ENCODE data around the gene TBC1D16.
A peak's percentile ranks its signal among the peaks of the same experiment; 100 is the strongest.
"Not testable (repeated sequence)": the region's sequence is repeated elsewhere in the genome, so short reads cannot be mapped to it uniquely, and the experiment has no call there.

The TBC1D16 gene

DNA sequence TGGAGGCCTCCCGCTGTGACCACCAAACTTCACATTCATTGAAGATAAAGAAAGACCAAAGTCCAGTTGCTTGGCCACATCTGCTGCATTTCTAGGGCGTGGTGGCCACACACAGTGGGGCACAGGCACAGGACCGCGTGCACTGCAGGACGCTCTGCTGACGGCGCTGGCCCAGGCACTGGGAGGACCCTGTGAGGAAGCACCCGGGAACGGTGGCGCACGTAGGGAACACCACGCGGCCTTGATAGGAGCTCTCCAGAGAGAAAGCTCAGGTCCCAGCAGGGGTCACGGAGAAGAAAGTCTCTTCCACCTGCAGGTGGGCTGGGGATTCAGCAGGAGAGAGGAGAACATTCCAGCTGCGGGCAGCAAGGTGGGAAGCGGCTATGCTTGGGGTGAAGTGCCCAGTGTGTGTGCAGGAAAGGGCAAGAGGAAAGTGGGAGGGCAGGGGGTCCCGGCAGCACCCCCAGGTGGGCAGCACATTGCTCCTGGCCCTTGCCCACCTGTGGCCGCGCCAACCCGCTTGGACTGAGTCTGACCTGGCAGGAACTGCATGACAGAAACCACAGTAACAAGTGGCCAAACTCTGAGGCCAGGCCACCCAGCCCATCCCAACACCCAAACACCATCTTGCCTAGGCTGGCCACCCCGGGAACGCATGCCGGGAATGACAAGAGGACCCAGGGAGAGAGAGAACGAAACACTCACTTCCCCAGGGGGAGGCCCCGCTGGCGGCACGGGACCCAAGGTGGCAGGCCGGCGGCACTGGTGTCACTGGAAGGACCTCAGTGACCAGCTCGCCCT lies 32.8 kb downstream of the TBC1D16 start:
- no peak for DNase-seq

DNA sequence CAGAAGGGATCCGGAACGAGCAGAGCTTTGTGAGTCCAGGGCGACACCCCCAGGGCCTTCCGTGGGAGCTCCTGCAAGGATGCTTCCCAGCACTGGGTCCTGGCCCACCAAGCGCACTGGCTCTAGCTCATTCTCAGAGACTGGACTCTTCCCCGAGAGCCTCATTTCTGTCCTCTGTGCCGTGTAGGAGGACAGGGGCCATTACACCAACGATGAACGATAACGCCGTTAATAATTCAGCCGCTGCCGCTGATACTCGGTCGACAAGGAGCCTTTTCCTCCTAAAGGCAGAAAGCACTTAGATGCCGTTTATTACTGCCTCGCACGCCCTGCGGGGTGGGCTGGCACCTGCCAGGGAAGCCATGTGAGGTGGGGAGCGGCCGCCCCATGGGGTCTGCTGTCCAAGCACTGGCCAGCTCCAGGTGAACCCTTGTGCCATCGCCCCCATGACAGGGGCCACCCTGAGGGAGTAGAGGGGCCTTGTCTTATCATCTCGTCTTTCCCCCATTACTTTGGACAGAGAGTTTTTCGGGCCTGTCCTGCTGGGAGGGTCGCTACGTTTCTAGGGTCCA lies 33.5 kb downstream of the TBC1D16 start:
- DNase-seq: no peak

DNA sequence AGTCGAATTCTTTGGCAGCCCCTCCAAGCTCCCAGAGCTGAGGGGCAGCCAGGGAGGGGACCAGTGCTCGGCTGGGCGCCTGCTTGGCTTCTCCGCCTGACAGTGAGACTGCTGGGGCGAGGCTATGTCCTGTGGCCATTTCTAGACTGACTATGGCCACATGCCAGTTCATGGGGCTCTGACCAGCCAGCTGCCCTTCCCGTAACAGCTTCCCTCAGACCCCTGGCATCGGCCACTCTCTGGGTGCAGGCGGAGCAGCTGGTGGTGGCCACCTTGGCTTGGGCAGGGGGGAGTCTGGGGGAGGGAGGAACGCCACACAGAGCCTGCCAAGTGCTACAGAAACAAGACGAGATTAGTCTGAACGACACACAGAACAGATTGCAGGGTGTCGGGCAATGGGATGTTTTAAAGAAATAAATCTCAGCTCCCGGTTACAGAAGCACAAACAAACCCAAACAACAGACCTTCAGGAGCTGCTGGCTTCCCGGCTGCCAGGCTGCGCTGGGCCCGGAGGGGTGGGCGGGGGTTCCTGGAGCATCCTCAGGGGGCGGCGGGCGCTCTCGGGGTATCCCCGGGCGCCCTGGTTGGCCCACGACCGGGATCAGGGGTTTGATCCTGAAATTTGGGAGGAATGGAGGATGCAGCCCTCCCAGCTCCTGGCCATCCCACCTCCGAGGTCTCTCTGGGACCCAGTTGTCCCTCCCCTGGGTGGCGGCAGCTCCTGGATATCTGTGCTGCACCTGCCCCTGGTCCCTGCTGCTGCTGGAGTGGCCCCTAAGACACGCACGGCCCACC lies 34.5 kb downstream of the TBC1D16 start:
- DNase-seq: no peak

DNA sequence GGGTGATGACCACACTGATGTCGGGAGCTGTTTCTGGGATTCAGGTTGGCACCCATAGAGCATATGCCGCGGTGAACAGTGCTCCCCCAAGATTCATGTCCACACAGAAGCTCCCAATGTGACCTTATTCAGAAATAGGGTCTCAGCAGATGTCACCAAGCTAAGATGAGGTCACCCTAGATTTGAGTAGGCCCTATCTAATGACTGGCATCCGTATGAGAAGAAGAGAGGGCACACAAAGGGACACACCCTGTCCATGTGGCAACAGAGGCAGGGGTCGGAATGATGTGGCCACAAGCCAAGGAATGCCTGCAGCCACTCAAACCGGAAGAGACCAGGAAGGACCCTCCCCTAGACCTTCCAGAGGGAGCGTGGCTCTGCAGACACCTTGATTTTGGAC lies 35.5 kb downstream of the TBC1D16 start:
- no peak for DNase-seq

DNA sequence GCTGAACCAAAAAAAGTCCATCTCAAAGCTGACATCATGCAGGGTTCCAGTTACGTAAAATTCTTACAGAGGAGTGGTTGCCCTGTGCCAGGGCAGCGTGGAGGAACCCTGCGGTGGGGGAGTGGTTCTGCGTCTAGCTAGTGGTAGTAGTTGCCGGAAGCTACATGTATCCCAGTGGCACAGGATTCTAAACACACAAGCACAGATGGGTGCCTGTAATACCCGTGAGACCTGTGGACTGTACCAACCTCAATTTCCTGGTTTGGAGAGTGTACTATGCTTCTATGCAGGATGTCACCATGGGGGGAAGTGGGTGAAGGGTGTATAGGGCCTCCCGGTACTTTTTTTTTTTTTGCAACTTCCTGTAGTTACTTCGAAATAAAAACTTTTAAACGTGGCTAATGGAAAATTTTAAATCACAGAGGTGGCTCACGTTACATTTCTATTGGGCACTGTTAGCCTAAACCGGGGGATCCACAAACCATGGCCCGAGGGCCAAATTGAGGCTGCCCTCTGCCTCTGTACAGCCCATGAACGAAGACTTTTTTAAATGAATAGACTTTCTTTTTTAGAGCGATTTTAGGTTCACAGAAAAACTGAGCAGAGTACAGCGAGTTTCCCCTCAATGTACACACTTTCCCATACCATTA lies 38.5 kb downstream of the TBC1D16 start:
- no peak for DNase-seq

DNA sequence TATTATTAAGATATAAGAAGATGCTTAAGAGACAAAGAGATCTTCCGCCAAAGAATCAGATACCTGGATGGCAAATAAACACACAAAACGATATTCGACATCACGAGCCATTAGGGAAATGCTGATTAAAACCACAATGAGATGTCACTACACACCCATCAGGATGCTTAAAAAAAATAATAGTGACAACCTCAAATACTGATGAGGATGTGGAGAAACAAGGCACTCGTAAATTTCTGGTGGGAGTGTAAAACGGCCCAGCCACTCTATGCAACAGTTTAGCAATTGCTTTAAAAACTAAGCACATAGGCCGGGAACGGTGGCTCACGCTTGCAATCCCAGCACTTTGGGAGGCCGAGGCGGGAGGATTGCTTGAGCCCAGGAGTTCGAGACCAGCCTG lies 39.4 kb downstream of the TBC1D16 start:
- DNase-seq: no peak

DNA sequence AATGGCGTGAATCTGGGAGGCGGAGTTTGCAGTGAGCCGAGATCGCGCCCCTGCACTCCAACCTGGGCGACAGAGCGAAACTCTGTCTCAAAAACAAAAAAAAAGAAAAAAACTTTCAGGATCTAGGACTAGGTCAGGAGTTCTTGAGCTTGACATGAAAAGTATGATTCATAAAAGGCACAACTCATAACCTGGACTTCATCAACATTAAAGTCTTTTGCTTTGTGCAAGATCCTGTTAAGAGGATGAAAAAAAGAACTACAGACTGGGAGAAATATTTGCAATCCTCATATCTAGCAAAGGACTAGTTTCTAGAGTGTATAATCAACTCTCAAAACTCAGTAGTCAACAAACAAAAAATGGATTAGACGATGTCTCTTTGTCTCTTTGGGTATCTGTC lies 40.0 kb downstream of the TBC1D16 start:
- no peak for DNase-seq

DNA sequence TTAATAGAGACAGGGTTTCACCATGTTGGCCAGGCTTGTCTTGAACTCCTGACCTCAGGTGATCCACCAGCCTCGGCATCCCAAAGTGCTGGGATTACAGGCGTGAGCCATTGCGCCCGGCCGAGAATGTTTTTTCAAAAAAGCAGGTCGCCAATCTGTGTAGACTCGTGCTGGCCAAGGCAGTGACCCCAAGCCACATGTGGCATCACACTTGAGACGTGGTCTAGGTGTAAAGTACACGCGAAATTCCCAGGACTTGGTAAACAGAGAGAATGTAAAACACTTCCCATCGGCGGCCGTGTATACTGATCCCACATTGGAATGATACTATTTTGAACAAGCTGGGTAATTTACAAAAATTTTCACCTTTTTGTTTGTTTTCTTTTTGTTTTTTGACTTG lies 41.1 kb downstream of the TBC1D16 start:
- DNase-seq: no peak

DNA sequence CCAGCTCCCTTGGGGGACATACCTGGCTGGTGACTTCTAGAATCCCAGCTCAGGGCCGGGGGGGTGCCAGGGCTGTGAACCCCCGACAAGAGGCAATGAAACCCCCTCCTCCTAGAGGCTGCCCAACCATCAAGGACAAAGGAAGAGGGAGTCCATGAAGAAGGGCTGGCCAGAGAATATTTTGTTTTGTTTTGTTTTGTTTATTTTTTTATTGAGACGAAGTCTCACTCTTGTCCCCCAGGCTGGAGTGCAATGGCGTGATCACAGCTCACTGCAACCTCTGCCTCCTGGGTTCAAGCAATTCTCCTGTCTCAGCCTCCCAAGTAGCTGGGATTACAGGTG lies 41.5 kb downstream of the TBC1D16 start:
- not testable (repeated sequence) for DNase-seq

DNA sequence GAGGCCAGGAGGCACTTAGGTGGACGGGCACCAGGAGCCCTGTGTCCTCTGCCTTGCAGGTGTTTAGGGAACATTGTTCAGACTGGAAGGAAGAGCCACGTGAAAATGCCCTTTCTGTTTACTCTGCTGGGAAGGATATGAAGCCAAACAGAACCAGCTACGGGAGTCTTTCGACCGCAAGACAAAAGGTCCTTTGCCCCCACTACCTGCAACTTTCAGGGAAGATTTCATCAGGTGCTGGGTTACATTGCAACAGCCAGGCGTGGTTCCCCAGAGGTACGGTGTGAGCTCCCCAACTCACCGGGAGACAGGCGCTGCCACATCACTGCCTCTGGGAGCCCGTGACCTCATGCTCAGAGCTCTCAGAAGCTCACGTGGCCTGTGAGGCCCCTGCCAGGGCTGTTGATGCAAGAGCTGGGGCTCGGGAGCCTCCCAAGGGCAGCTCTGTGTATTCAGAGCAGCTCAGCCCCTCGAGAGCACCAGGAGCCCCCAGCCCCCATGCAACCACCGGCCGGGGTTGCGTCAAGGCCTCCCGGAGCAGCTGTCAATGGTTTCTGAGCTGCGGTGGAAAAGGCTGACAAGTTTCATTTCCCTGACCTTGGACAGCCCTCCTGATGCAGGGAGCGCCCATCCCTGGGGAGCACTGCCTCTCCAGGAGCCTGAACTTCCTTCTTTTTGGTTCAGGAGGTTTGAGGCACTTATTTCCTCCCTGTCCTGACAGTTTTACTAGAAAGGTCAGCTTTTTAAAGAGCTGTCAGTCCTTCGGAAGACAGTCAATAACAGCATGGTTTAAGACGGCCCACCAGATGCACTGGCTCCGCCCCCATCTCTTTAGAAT lies 42.1 kb downstream of the TBC1D16 start:
- DNase-seq: peak in 1 of 2 experiments; percentile 59

DNA sequence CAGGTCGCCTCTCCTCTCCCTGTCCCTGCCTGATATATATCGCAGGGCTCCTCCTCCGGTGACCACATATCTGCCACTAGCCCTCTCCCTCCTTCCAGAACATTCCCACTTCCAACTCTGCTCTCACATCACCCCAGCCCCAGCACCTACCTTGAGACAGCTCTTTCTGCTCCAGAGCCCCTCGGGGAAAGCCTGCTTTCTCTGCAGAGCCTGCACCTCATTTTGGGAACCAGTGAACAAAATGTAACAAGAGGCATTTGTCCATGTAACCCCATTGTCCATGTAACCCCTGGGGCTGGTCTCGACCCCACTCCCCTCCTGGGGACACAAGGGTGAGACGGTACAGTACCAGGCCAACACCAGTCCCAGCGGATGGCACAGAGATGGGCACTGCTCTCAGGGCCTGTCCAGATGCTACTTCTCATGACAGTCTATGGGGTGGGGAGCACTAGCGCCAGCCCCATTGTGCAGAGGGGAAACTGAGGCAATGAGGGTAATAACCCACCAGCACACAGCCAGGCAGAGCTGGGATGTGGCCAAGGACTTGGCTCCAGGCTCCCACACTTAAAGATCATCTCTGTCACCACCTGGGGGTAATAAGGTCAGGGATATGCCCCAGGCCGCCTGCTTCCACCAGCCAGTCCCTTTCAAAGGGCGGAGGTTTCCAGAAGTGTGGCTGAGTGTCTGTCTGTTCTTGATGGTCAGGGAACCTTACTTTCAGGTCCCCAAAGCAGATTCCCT lies 42.9 kb downstream of the TBC1D16 start:
- no peak for DNase-seq

DNA sequence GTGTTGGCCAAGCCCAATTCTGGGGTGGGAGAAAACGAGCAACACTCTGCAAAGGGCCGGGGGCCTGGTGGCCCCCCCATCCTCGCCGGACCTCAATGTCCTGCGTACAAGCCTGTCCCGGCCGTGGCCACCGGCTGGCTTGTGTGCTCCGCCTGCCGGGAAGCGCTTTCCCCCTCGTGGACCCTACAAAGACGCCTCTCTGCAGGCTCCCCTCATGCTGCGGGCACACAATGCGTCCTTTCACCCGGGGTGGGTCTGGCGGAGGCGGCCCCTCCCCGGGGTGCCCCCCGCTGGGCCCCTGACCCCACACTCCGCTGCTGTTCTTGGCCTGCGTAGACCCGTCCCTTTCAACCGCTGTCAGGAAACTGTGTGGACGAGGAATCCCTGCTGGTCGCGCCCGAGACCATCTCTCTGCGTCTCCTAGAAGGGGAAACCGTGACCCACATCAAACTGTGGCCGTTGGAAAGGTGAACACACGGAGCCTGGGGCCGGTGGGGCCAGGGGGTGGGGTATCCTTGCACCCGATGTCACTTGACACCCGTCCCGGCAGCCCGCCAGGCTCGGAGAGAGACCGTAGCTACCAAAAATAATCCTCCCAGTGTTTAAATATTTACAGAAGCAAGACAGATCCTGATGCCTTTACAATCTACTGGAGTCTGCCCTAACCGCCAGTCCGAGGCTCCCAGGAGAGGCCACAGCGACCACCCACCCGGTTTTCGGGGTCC lies 43.6 kb downstream of the TBC1D16 start:
- DNase-seq: peak in 1 of 2 experiments; percentile 49

DNA sequence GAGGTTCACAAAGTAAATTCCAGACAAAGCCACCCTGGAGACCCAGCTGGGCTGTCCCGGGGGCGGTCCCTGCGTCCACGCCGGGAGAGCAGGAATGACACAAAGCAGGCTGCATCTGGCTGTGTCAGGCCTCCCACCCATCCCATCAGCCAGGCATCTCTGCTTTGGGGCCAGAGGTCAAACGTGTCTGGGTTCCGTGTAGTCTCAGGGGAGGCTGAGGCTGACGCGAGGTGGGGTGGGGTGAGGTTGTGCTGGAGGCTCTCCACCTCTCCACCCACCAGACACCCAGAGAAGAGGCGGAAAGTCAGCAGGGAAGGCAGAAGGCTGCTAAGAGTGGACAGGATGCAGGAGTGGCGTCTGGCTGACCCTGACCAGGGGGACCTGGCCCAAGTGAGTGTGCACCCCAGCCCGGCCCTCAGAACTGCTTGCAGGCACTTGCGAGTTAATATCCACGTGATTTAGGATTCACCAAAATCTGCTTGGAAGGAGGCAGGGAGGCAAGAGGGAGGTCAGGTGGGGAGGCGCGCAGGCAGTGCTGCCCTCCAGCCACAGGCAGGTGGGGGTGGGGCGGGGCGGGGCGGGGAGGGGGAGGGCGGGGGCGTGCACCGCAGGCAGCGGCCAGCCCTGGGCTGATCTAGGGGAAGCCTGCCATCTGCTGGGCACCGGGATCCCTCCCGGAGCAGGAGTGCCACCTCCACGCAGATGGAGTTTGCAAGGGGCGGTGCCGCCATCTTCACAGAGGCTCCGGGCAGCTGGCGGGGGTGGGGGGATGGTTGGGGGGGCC lies 44.3 kb downstream of the TBC1D16 start:
- peak; percentile 84 to 93 for DNase-seq

DNA sequence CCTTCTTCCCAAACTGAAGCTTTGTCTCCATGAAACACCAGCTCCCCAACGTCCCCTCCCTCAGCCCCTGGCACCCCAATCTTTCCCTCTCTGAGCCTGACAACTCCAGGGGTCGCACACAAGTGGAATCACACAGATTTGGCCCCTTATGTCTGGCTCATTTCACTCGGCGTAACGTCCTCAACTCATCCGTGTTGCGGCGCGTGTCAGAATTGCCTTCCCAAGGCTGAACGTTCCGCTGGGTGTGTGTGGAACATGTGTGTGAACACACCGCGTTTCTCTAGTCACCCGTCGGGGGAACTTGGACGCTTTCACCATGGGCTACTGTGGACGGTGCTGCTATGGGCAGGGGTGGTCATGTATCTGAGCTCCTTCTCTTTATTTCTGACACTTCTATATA lies 45.0 kb downstream of the TBC1D16 start:
- DNase-seq: no peak

DNA sequence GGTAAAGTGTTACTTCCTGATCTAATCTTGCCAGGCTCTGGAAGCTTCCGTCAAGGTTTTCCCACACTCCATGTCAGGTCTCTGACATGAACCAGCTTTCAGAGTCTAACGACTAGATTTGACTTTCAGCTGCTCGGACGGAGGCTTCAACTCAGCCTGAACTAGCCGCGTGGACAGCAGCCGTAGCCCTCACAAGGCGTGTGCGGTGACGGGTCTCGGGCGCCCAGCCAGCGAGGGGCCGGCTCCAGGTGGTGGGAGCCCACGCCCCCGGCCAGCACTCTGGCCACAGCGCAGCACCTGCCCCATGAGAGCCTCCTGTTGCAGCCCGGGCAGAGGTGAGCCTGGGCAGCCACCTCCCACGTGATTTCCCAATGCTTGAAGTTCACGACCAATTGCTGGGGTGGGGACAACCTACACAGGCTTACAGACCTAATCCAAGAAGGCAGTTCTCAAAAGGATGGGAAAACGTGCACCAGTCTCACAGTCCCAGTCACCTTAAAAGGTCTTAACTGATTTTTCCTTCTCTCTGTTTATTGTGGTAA lies 45.5 kb downstream of the TBC1D16 start:
- no peak for DNase-seq

DNA sequence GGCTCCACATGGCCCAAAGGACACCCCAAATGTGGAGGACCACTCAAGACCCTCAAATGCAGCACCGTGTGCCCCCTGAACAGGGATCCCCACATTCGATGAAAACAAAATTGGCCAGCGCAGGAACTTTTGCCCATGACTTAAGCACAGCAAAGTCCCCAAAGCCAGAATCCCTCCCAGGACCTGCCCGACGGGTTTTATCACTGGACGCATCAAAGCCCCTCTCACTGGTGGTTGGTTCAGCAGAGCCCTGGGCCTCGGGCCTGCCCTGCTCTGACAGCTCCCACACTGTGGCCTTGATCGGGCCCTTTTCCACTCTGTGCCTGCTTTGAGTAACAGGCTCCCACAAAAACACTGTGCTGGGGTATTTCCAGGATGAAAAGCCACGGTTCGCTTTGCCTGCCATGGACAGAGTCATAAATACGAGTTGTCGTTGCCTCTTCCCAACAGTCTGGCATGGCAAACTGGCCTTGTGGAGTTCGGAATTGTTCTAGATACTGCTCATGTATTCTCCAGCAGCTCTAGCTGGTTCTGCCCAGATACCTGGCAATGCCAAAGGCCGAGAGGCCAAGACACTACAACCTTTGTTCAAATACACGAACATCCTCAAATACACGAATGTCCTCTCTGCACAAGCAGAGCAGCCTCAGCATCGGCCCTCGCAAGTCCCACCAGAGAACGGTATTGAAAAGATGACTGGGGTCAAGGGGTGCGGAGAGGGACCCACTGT lies 46.4 kb downstream of the TBC1D16 start:
- no peak for DNase-seq

DNA sequence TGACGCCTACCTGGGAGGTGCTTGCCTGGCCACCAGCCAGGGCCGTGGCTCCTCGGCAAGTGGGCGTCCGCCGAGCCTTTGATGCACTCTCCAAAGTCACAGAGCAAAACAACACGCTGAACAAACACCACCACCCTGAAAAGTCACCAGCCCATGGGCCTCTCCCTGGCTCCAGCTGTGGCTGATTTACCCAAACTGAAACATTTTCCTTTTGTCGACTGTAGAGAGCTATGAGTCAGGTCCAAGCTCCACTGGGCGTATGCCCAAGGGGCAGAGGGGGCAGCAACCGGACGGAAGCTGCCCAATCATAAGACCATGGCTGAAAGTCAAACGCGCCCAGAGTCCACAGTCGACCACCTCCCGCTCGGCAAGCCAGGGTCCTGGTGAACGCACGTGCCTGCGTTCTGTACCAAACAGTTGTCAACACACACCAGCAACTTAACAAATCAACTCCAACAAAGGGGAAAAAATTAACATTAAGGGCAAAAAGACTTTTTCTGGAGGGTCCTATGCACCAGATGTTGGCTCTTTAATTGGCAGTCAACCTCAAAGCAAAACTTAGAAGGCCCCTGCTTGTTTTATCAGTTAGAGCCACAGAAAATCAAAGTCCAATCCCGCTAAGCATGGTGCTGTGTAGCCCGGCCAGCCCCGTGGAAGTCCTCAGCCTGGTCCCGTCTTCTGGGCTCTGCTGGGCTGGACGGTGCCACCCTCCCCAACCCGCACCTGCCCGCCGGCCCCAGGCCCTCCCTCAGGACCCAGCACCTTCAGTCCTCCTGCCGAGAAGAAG lies 47.3 kb downstream of the TBC1D16 start:
- DNase-seq: no peak

DNA sequence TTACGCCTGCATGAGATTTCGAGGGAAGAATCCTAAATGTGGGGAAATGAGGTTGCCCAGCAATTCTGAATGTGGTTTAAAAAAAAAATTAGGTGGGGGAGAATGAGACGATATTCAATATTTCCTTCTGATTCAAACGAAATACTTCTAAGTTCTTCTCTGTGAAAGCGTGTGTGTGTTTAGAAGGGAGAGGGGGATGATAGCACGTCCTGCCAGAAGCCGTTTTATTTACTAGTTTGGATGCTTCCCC lies 47.8 kb downstream of the TBC1D16 start:
- no peak for DNase-seq
